A172 (cell line): ENCODE results near the gene TMEM89. TPM values are rescaled to one million over a fixed set of nuclear protein-coding genes. Genes with fewer than 3 reads are reported as not detected.

Source experiments
- DNase-seq: peaks from one replicate; pipeline ENCODE4 v3.0.0-alpha.2; 2015; ENCODE audit warnings: low spot score
- total RNA-seq: library from RNA; depleted of rRNA; stranded (reverse); fragments of >200 nt; shearing (Covaris generic); gene quantifications from 2 replicates; pipeline ENCODE4 v1.2.3, GENCODE V29; 2014

TMEM89 gene
- total RNA-seq, 1 experiment from 2014 or later = not detected

GRCh38 chr3:48614044-48614443, 7.5 kb downstream of the TMEM89 start:
- no peak for DNase-seq

- DNase-seq = no peak
These were observed 9.3 kb downstream of the TMEM89 start for GRCh38 chr3:48612309-48612708.

GRCh38 chr3:48609088-48610005, 12.2 kb downstream of the TMEM89 start, which contains the start of gene UQCRC1:
Gene UQCRC1, minus strand, starts transcription at chr3:48609646. Its CDS starts 26 bp downstream, at chr3:48609620.
- DNase-seq = peak; percentile 88

- DNase-seq = no peak
These were observed 14.1 kb downstream of the TMEM89 start for GRCh38 chr3:48607519-48607918.

- DNase-seq = no peak
These were observed 20.0 kb downstream of the TMEM89 start for GRCh38 chr3:48601622-48601994.

GRCh38 chr3:48600711-48601621, 20.6 kb downstream of the TMEM89 start:
- DNase-seq = no peak

GRCh38 chr3:48599509-48600285, 21.9 kb downstream of the TMEM89 start:
- DNase-seq = no peak

- DNase-seq = no peak
These were observed 22.5 kb downstream of the TMEM89 start for GRCh38 chr3:48599077-48599501.

GRCh38 chr3:48598323-48599076, 23.1 kb downstream of the TMEM89 start:
- peak; percentile 88 for DNase-seq

- no peak for DNase-seq
These were observed 24.2 kb downstream of the TMEM89 start for GRCh38 chr3:48597408-48597800.

GRCh38 chr3:48596676-48597407, 24.7 kb downstream of the TMEM89 start:
- DNase-seq = no peak

GRCh38 chr3:48596157-48596556, 25.4 kb downstream of the TMEM89 start:
- DNase-seq = no peak

- peak; percentile 98 for DNase-seq
These were observed 25.9 kb downstream of the TMEM89 start for GRCh38 chr3:48595526-48596121.

- no peak for DNase-seq
These were observed 26.5 kb downstream of the TMEM89 start, which contains the start of gene COL7A1 for GRCh38 chr3:48595075-48595525. Gene COL7A1, minus strand, starts transcription at chr3:48595329. Its CDS starts 170 bp downstream, at chr3:48595159.

- DNase-seq = peak; percentile 17
These were observed 27.0 kb downstream of the TMEM89 start for GRCh38 chr3:48594417-48595049.

- DNase-seq = no peak
These were observed 28.2 kb downstream of the TMEM89 start for GRCh38 chr3:48593337-48593736.

- peak; percentile 35 for DNase-seq
These were observed 29.0 kb downstream of the TMEM89 start for GRCh38 chr3:48592519-48593087.

- DNase-seq = no peak
These were observed 29.6 kb downstream of the TMEM89 start for GRCh38 chr3:48591886-48592518.
